ENCODE data around the gene NUBP1. TPM values are rescaled to one million over a fixed set of nuclear protein-coding genes. Genes with fewer than 3 reads are reported as not detected.

Gene NUBP1
- total RNA-seq, 1 experiment from 2014 or later, result 25.4 TPM

DNA sequence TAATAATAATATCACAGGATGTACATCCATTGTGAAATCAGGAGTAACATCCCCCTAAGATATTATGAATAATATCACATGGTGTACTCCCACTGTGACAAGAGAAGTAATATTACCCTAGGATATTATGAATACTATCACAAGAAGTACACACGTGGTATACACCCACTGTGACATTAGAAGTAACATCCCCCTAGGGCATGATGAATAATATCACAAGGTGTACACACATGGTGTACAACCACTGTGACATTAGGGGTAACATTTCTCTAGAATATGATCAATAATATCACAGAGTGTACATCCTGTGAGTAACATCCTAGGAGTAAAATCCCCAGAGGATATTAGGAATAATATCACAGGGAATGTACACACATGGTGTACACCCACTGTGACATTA lies 43.9 kb upstream of the NUBP1 start (continued):
- TF ChIP-seq AFF4 (CRISPR knock-in tag; IDR thresholded peaks at IDR 0.05; ENCODE audit: borderline replicate concordance), result no peak
- TF ChIP-seq, protein P1, sequence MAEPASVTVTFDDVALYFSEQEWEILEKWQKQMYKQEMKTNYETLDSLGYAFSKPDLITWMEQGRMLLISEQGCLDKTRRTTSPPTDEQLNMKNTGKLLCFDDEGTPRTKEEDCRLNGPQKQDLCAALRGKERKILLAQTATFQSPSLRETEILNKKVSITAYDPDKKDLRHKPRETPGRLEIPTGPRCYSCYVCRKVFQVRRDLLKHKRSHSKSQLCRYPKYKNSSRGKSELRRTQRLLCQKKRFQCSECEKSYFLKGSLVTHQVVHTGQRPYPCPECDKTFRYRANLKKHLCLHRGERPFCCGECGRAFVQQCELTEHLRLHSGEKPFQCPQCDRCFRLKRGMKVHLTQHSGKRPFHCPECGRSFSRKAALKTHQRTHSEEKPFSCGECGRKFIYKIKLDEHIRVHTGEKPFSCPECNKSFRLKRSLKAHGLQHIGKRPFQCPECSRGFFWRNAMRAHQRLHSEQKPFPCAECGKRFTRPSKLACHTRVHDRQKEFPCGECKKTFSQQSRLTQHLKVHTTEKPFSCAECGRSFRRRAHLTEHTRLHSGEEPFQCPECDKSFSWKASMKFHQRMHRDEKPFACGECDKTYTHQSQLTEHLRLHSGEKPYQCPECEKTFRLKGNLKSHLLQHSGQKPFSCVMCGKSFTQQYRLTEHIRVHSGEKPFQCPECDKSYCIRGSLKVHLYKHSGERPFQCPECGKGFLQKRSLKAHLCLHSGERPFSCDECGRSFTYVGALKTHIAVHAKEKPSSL (CRISPR knock-in tag; conservative IDR thresholded peaks at IDR 0.05), result no peak
- TF ChIP-seq SP1 (CRISPR knock-in tag; conservative IDR thresholded peaks at IDR 0.05), result no peak

GRCh38 chr16:10708969-10709368 lies 34.7 kb upstream of the NUBP1 start:
- DNase-seq (ENCODE audit: low spot score) (no peak), ATAC-seq (no peak)
- Mint-ChIP-seq H3K4me3 (no peak overlapping the region), H3K4me1 (no peaks in the 10 kb centered on the region), H3K27ac (no peak overlapping the region), H3K9me3 (peaks cover 34% of the 10 kb centered on the region), H3K36me3 (no peaks in the 10 kb centered on the region), H3K27me3 (ENCODE audit: low read depth) (no peaks in the 10 kb centered on the region)
- ChIA-PET POLR2A (no interaction called here), CTCF (no interaction called here)
- TF ChIP-seq ZBTB21 (CRISPR knock-in tag; IDR thresholded peaks at IDR 0.05; ENCODE audit: borderline replicate concordance), result no peak
- no peak for TF ChIP-seq PRRX2 (CRISPR knock-in tag; IDR thresholded peaks at IDR 0.05)
- TF ChIP-seq, protein P2, sequence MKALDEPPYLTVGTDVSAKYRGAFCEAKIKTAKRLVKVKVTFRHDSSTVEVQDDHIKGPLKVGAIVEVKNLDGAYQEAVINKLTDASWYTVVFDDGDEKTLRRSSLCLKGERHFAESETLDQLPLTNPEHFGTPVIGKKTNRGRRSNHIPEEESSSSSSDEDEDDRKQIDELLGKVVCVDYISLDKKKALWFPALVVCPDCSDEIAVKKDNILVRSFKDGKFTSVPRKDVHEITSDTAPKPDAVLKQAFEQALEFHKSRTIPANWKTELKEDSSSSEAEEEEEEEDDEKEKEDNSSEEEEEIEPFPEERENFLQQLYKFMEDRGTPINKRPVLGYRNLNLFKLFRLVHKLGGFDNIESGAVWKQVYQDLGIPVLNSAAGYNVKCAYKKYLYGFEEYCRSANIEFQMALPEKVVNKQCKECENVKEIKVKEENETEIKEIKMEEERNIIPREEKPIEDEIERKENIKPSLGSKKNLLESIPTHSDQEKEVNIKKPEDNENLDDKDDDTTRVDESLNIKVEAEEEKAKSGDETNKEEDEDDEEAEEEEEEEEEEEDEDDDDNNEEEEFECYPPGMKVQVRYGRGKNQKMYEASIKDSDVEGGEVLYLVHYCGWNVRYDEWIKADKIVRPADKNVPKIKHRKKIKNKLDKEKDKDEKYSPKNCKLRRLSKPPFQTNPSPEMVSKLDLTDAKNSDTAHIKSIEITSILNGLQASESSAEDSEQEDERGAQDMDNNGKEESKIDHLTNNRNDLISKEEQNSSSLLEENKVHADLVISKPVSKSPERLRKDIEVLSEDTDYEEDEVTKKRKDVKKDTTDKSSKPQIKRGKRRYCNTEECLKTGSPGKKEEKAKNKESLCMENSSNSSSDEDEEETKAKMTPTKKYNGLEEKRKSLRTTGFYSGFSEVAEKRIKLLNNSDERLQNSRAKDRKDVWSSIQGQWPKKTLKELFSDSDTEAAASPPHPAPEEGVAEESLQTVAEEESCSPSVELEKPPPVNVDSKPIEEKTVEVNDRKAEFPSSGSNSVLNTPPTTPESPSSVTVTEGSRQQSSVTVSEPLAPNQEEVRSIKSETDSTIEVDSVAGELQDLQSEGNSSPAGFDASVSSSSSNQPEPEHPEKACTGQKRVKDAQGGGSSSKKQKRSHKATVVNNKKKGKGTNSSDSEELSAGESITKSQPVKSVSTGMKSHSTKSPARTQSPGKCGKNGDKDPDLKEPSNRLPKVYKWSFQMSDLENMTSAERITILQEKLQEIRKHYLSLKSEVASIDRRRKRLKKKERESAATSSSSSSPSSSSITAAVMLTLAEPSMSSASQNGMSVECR (CRISPR knock-in tag; IDR thresholded peaks at IDR 0.05; ENCODE audit: borderline replicate concordance), result no peak
- no peak for TF ChIP-seq CREM (CRISPR knock-in tag; IDR thresholded peaks at IDR 0.05)
- TF ChIP-seq JUN (CRISPR knock-in tag; IDR thresholded peaks at IDR 0.05), result no peak
- no peak for TF ChIP-seq ZNF671 (CRISPR knock-in tag; IDR thresholded peaks at IDR 0.05)
- no peak for TF ChIP-seq ZNF121 (CRISPR knock-in tag; IDR thresholded peaks at IDR 0.05)
- no peak for TF ChIP-seq AR (CRISPR knock-in tag; IDR thresholded peaks at IDR 0.05)
- TF ChIP-seq, protein P3, sequence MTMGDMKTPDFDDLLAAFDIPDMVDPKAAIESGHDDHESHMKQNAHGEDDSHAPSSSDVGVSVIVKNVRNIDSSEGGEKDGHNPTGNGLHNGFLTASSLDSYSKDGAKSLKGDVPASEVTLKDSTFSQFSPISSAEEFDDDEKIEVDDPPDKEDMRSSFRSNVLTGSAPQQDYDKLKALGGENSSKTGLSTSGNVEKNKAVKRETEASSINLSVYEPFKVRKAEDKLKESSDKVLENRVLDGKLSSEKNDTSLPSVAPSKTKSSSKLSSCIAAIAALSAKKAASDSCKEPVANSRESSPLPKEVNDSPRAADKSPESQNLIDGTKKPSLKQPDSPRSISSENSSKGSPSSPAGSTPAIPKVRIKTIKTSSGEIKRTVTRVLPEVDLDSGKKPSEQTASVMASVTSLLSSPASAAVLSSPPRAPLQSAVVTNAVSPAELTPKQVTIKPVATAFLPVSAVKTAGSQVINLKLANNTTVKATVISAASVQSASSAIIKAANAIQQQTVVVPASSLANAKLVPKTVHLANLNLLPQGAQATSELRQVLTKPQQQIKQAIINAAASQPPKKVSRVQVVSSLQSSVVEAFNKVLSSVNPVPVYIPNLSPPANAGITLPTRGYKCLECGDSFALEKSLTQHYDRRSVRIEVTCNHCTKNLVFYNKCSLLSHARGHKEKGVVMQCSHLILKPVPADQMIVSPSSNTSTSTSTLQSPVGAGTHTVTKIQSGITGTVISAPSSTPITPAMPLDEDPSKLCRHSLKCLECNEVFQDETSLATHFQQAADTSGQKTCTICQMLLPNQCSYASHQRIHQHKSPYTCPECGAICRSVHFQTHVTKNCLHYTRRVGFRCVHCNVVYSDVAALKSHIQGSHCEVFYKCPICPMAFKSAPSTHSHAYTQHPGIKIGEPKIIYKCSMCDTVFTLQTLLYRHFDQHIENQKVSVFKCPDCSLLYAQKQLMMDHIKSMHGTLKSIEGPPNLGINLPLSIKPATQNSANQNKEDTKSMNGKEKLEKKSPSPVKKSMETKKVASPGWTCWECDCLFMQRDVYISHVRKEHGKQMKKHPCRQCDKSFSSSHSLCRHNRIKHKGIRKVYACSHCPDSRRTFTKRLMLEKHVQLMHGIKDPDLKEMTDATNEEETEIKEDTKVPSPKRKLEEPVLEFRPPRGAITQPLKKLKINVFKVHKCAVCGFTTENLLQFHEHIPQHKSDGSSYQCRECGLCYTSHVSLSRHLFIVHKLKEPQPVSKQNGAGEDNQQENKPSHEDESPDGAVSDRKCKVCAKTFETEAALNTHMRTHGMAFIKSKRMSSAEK (CRISPR knock-in tag; IDR thresholded peaks at IDR 0.05; ENCODE audit: borderline replicate concordance), result no peak
- TF ChIP-seq HMGXB4 (CRISPR knock-in tag; IDR thresholded peaks at IDR 0.05), result no peak
- no peak for TF ChIP-seq TEAD4 (CRISPR knock-in tag; IDR thresholded peaks at IDR 0.05)
